DND-41 (cell line): ENCODE data around the gene HSD17B10.

Experiments
- ATAC-seq: fragments of 200-7000 bp; cut with Tn5 transposase; 3 replicates; pipeline ENCODE4 v1.9.1; 2021; ENCODE audit warnings: low read depth; ENCODE audit not compliant: insufficient read depth
- DNase-seq: peaks from one replicate; pipeline ENCODE4 v3.0.0-alpha.2; 2020
- H2AFZ ChIP-seq: 2 replicates; pipeline ENCODE4 v1.6.0; 2012; ENCODE audit warnings: low read depth, low read length
- H3K27ac ChIP-seq: 2 replicates; pipeline ENCODE4 v1.5.1; 2012; ENCODE audit warnings: low read length, inconsistent platforms
- H3K27me3 ChIP-seq: fragments of 200-600 bp; sonication (generic); 2 replicates; pipeline ENCODE4 v1.6.0; 2012; ENCODE audit warnings: low read length, mild to moderate bottlenecking, inconsistent platforms; ENCODE audit not compliant: insufficient read depth, poor library complexity
- H3K36me3 ChIP-seq: 2 replicates; pipeline ENCODE4 v1.5.1; 2012; ENCODE audit warnings: low read length, inconsistent platforms; ENCODE audit not compliant: insufficient read depth
- H3K4me1 ChIP-seq: 2 replicates; pipeline ENCODE4 v1.5.1; 2012; ENCODE audit warnings: mild to moderate bottlenecking, low read length; ENCODE audit not compliant: insufficient read depth
- H3K4me2 ChIP-seq: 2 replicates; pipeline ENCODE4 v1.6.0; 2012; ENCODE audit warnings: mild to moderate bottlenecking, moderate library complexity, low read length, inconsistent platforms; ENCODE audit not compliant: insufficient read depth
- H3K4me3 ChIP-seq, 2 experiments: fragments of 200-600 bp in 1 of 2; shearing (Covaris generic) in 1 of 2; 2 replicates each; pipeline ENCODE4 v1.5.1; 2012 to 2016; ENCODE audit warnings: inconsistent platforms in 2 of 2, low read length in 2 of 2, mild to moderate bottlenecking in 2 of 2, low read depth in 1 of 2, moderate library complexity in 1 of 2
- H3K79me2 ChIP-seq: 2 replicates; pipeline ENCODE4 v1.6.0; 2012; ENCODE audit warnings: low read length, inconsistent platforms; ENCODE audit not compliant: insufficient read depth
- H3K9ac ChIP-seq: 2 replicates; pipeline ENCODE4 v1.6.0; 2012; ENCODE audit warnings: low read depth, mild to moderate bottlenecking, inconsistent platforms, low read length, moderate library complexity
- H3K9me3 ChIP-seq: 2 replicates; pipeline ENCODE4 v1.5.1; 2012; ENCODE audit warnings: low read length, moderate library complexity, mild to moderate bottlenecking, inconsistent platforms; ENCODE audit not compliant: insufficient read depth, severe bottlenecking
- H4K20me1 ChIP-seq: 2 replicates; pipeline ENCODE4 v1.6.0; 2012; ENCODE audit warnings: low read length; ENCODE audit not compliant: insufficient read depth
- CTCF ChIP-seq: IDR thresholded peaks from 2 replicates; pipeline ENCODE4 v1.5.1; 2012; ENCODE audit warnings: borderline replicate concordance, low read length, moderate library complexity, mild to moderate bottlenecking; ENCODE audit not compliant: poor library complexity, severe bottlenecking; ENCODE audit errors: extremely low read depth
- EZH2 ChIP-seq: IDR thresholded peaks from 3 replicates; pipeline ENCODE4 v1.6.1; 2012; ENCODE audit warnings: borderline replicate concordance, low read depth, mild to moderate bottlenecking, moderate library complexity, low read length, inconsistent platforms; ENCODE audit not compliant: severe bottlenecking

The HSD17B10 gene

GRCh38 chrX:53433651-53434639 lies at the start of gene HSD17B10:
TSS of gene HSD17B10 (minus strand) at chrX:53434370. CDS start at chrX:53434345, 25 bp downstream.
- peak within 1 kb of the TSS; percentile 73 to 96; a peak in 3 of 4 replicates for H3K4me3 ChIP-seq
- no peaks in the 10 kb centered on the region for H4K20me1 ChIP-seq
- ATAC-seq, result peak; percentile 97
- H3K4me2 ChIP-seq, result peak within 1 kb of the TSS; percentile 92
- H3K79me2 ChIP-seq, result peaks cover 12% of the 10 kb centered on the region
- no peaks in the 10 kb centered on the region for H3K9me3 ChIP-seq
- H3K27ac ChIP-seq, result peak within 1 kb of the TSS; percentile 81
- H3K36me3 ChIP-seq, result peaks cover 16% of the 10 kb centered on the region
- H3K9ac ChIP-seq, result peak within 1 kb of the TSS; percentile 81
- peak within 1 kb of the TSS; percentile 100 for H2AFZ ChIP-seq
- TF ChIP-seq CTCF, result no peak
- no peak for TF ChIP-seq EZH2
- no peaks in the 10 kb centered on the region for H3K27me3 ChIP-seq
- peaks cover 16% of the 10 kb centered on the region for H3K4me1 ChIP-seq
- DNase-seq, result peak; percentile 87

- Histone ChIP-seq H3K9me3 (no peaks in the 10 kb centered on the region), H3K4me1 (no peaks in the 10 kb centered on the region), H2AFZ (no peak overlapping the region), H3K36me3 (no peaks in the 10 kb centered on the region), H3K9ac (no peak overlapping the region), H3K27ac (no peak overlapping the region), H3K27me3 (no peaks in the 10 kb centered on the region), H3K4me3 (no peak overlapping the region), H3K79me2 (no peaks in the 10 kb centered on the region), H3K4me2 (no peak overlapping the region), H4K20me1 (no peaks in the 10 kb centered on the region)
- TF ChIP-seq CTCF (no peak), EZH2 (no peak)
- DNase-seq (no peak), ATAC-seq (no peak)
These were observed 49.2 kb upstream of the HSD17B10 start for GRCh38 chrX:53483416-53483815.

GRCh38 chrX:53481816-53482465 lies 47.8 kb upstream of the HSD17B10 start:
- TF ChIP-seq CTCF (peak; percentile 78), EZH2 (no peak)
- peak; percentile 64 for DNase-seq
- H4K20me1 ChIP-seq, result no peaks in the 10 kb centered on the region
- no peaks in the 10 kb centered on the region for H3K27me3 ChIP-seq
- H3K4me1 ChIP-seq, result no peaks in the 10 kb centered on the region
- no peaks in the 10 kb centered on the region for H3K79me2 ChIP-seq
- no peaks in the 10 kb centered on the region for H3K9me3 ChIP-seq
- ATAC-seq, result peak; percentile 80
- no peak overlapping the region for H3K27ac ChIP-seq
- no peak overlapping the region for H3K4me3 ChIP-seq
- H3K9ac ChIP-seq, result no peak overlapping the region
- peak overlapping the region; percentile 44; the same call in 1 of the 2 replicates for H3K4me2 ChIP-seq
- 0 out of 2 replicates have a peak overlapping the region, but pooled peaks have one; percentile 49 for H2AFZ ChIP-seq
- no peaks in the 10 kb centered on the region for H3K36me3 ChIP-seq
